Endothelial cell of umbilical vein (primary cell): Measurements from ENCODE around the gene USH1C. TPM values are rescaled to one million over a fixed set of nuclear protein-coding genes. Genes with fewer than 3 reads are reported as not detected.

Experiments used
- BruUV-seq: library from RNA; stranded (reverse); fragments of 400-500 nt; replicated peaks from 2 replicates; lab custom pipeline; 2021; lab: Mats Ljungman, UMichigan
- CTCF ChIA-PET: fragments of 300-600, 350-600 bp; sonication (Branson Sonifier 250); formaldehyde crosslinking; loops from one replicate; lab custom pipeline; 2021; ENCODE audit warnings: antibody characterized with exemption, inconsistent platforms; lab: Charles Lee
- POLR2A ChIA-PET: fragments of 300-600, 350-600 bp; sonication (Branson Sonifier 250); formaldehyde crosslinking; loops from one replicate; lab custom pipeline; 2021; ENCODE audit warnings: antibody characterized with exemption, inconsistent platforms; lab: Charles Lee
- DNase-seq: peaks from one replicate; pipeline ENCODE4 v3.0.0-alpha.2; 2011; ENCODE audit warnings: low read depth, low spot score
- FAIRE-seq: peaks from 2 replicates; lab custom pipeline; 2011; peaks lifted over from hg19 to GRCh38; lab: Jason Lieb, UNC
- H2AFZ ChIP-seq: 2 replicates; pipeline ENCODE4 v1.6.0; 2012; ENCODE audit warnings: low read depth, low read length, control low read depth, inconsistent platforms
- H3K27ac ChIP-seq: 2 replicates; pipeline ENCODE4 v1.5.1; 2011; ENCODE audit warnings: low read depth, mild to moderate bottlenecking, control low read depth, low read length, moderate library complexity; ENCODE audit not compliant: insufficient read depth
- H3K27me3 ChIP-seq, 2 experiments: 2 replicates each; pipeline versions ENCODE4 v1.6.0 to v1.6.1; 2011; ENCODE audit warnings: low read length in 2 of 2, mixed read lengths in 1 of 2; ENCODE audit not compliant: control insufficient read depth in 2 of 2, insufficient read depth in 2 of 2
- H3K36me3 ChIP-seq, 2 experiments: 2 replicates in 1 of 2; 3 replicates in 1 of 2; pipeline ENCODE4 v1.5.1; 2011; ENCODE audit warnings: low read length in 2 of 2, mild to moderate bottlenecking in 1 of 2, moderate library complexity in 1 of 2; ENCODE audit not compliant: control insufficient read depth in 2 of 2, insufficient read depth in 2 of 2; ENCODE audit errors: extremely low read depth in 1 of 2
- H3K4me1 ChIP-seq: 3 replicates; pipeline ENCODE4 v1.5.1; 2011; ENCODE audit warnings: mild to moderate bottlenecking, low read length; ENCODE audit not compliant: control insufficient read depth, insufficient read depth; ENCODE audit errors: extremely low read depth
- H3K4me2 ChIP-seq: 2 replicates; pipeline ENCODE4 v1.6.1; 2011; ENCODE audit warnings: low read length, control low read depth, mixed read lengths; ENCODE audit not compliant: insufficient read depth
- H3K4me3 ChIP-seq, 3 experiments: fragments of 200-600 bp in 1 of 3; sonication (generic), shearing (Covaris generic) in 1 of 3; replicated peaks in 1 of 3; 2 replicates each; pipeline ENCODE4 v1.5.1; 2011 to 2016; ENCODE audit warnings: control low read depth in 3 of 3, low read length in 3 of 3, mild to moderate bottlenecking in 2 of 3, inconsistent platforms in 1 of 3, low read depth in 1 of 3, moderate library complexity in 1 of 3; ENCODE audit not compliant: insufficient read depth in 1 of 3
- H3K79me2 ChIP-seq: 2 replicates; pipeline ENCODE4 v1.6.0; 2012; ENCODE audit warnings: low read length, inconsistent platforms; ENCODE audit not compliant: control insufficient read depth, insufficient read depth
- H3K9ac ChIP-seq: replicated peaks from 2 replicates; pipeline ENCODE3; 2011; ENCODE audit warnings: low read length, control low read depth; ENCODE audit not compliant: insufficient read depth; ENCODE audit errors: extremely low read depth
- H3K9me1 ChIP-seq: replicated peaks from 3 replicates; pipeline ENCODE4 v1.6.0; 2011; ENCODE audit warnings: mild to moderate bottlenecking, low read length; ENCODE audit not compliant: control insufficient read depth, insufficient read depth; ENCODE audit errors: extremely low read depth
- H3K9me3 ChIP-seq: replicated peaks from 2 replicates; pipeline ENCODE4 v1.5.1; 2012; ENCODE audit warnings: low read length, inconsistent platforms; ENCODE audit not compliant: control insufficient read depth, insufficient read depth
- H4K20me1 ChIP-seq: replicated peaks from 2 replicates; pipeline ENCODE3; 2011; ENCODE audit warnings: mild to moderate bottlenecking, low read length; ENCODE audit not compliant: control insufficient read depth, insufficient read depth; ENCODE audit errors: extremely low read depth
- EZH2 ChIP-seq: IDR thresholded peaks from 2 replicates; pipeline ENCODE4 v1.6.1; 2012; ENCODE audit warnings: borderline replicate concordance, low read depth, mild to moderate bottlenecking, moderate library complexity, low read length, inconsistent platforms; ENCODE audit not compliant: severe bottlenecking
- GATA2 ChIP-seq: IDR thresholded peaks from 2 replicates; pipeline ENCODE4 v1.7.0; 2011; ENCODE audit warnings: low read depth, mild to moderate bottlenecking, moderate library complexity, mixed read lengths, low read length; ENCODE audit not compliant: insufficient read length, insufficient read depth
- JUN ChIP-seq: IDR thresholded peaks from 2 replicates; pipeline ENCODE4 v1.6.1; 2011; ENCODE audit warnings: borderline replicate concordance, low read depth; ENCODE audit not compliant: insufficient read length, insufficient read depth
- MAX ChIP-seq: IDR thresholded peaks from 2 replicates; pipeline ENCODE4 v1.6.1; 2011; ENCODE audit not compliant: insufficient read depth, insufficient read length
- MYC ChIP-seq: IDR thresholded peaks from one replicate; pipeline ENCODE4 v1.6.1; 2011; ENCODE audit warnings: mild to moderate bottlenecking, low read depth, low read length
- POLR2A ChIP-seq: IDR thresholded peaks from 2 replicates; pipeline ENCODE4 v1.6.1; 2012; ENCODE audit warnings: low read depth, mild to moderate bottlenecking, control low read depth, low read length
- dilution Hi-C: fragments of 300-500 bp; cut with MboI; formaldehyde crosslinking; loops from one replicate; pipeline ENCODE4 v1.15.0; 2019; ENCODE audit warnings: low sequenced_read_pairs; ENCODE audit not compliant: extremely low pct_ligation_motif_present
- intact Hi-C: fragments of 100-400 bp; cut with micrococcal nuclease; formaldehyde crosslinking; loops from one replicate; pipeline ENCODE4 v1.10.0; 2022
- polyA plus RNA-seq, 4 experiments: library from polyadenylated mRNA; depleted of rRNA in 3 of 4; stranded (reverse) in 3 of 4; unstranded in 1 of 4; fragments of >200 nt; gene quantifications; 2 replicates each; pipeline versions ENCODE4 v1.2.1 to v1.2.3, GENCODE V29; 2011 to 2012; ENCODE audit warnings: missing spikeins in 1 of 4
- total RNA-seq: library from RNA; stranded (reverse); gene quantifications from 2 replicates; pipeline ENCODE4 v1.2.3, GENCODE V29; 2021
- TF ChIP-seq, protein P1 (sequence below), 2 donors: IDR thresholded peaks; 1 replicate in 1 of 2; 2 replicates in 1 of 2; pipeline ENCODE4 v1.5.1; 2011; ENCODE audit warnings: low read length in 2 of 2, mild to moderate bottlenecking in 2 of 2, moderate library complexity in 2 of 2, control low read depth in 1 of 2, inconsistent platforms in 1 of 2, low read depth in 1 of 2; ENCODE audit not compliant: insufficient read depth in 1 of 2; ENCODE audit errors: extremely low read depth in 1 of 2

The USH1C gene
- total and polyA plus RNA-seq, 2 donors (not counting 3 experiments of a cell fraction or from before 2014, with no cell fraction given): not detected

GRCh38 chr11:17494019-17494418 lies 50.2 kb downstream of the USH1C start:
- CTCF ChIA-PET: no interaction called here
- BruUV-seq: no TSS peak

More at GRCh38 chr11:17494019-17494418, 50.2 kb downstream of the USH1C start:
- Histone ChIP-seq H4K20me1 (no peaks in the 10 kb centered on the region), H3K27ac (no peak overlapping the region), H3K4me1 (no peaks in the 10 kb centered on the region), H3K4me2 (no peak overlapping the region), H3K9ac (no peak overlapping the region), H3K9me1 (no peaks in the 10 kb centered on the region), H3K36me3 (no peaks in the 10 kb centered on the region), H3K27me3 (peaks cover 2% of the 10 kb centered on the region in 2 experiments), H3K79me2 (no peaks in the 10 kb centered on the region), H2AFZ (no peak overlapping the region), H3K4me3 (no peak overlapping the region), H3K9me3 (no peaks in the 10 kb centered on the region)
- TF ChIP-seq EZH2 (no peak), MAX (no peak), GATA2 (no peak), JUN (no peak), POLR2A (no peak), MYC (no peak)
- TF ChIP-seq, protein P1, sequence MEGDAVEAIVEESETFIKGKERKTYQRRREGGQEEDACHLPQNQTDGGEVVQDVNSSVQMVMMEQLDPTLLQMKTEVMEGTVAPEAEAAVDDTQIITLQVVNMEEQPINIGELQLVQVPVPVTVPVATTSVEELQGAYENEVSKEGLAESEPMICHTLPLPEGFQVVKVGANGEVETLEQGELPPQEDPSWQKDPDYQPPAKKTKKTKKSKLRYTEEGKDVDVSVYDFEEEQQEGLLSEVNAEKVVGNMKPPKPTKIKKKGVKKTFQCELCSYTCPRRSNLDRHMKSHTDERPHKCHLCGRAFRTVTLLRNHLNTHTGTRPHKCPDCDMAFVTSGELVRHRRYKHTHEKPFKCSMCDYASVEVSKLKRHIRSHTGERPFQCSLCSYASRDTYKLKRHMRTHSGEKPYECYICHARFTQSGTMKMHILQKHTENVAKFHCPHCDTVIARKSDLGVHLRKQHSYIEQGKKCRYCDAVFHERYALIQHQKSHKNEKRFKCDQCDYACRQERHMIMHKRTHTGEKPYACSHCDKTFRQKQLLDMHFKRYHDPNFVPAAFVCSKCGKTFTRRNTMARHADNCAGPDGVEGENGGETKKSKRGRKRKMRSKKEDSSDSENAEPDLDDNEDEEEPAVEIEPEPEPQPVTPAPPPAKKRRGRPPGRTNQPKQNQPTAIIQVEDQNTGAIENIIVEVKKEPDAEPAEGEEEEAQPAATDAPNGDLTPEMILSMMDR (IDR thresholded peaks at IDR 0.05; ENCODE audit: extremely low read depth in 1 of 2, insufficient read depth in 1 of 2, low read depth in 1 of 2, low read length in 2 of 2): no peak
- dilution Hi-C loops (no loop called here), intact Hi-C loops (loop anchor here (5.0 kb wide), 1 partner anchor 243 kb away; no protein-coding TSS in a partner anchor)
- no peak for DNase-seq
- POLR2A ChIA-PET: no interaction called here
- no peak for FAIRE-seq
